Adrenal gland (tissue), 12 donors: Measurements from ENCODE around the gene LRRC1. TPM values are rescaled to one million over a fixed set of nuclear protein-coding genes. Genes with fewer than 3 reads are reported as not detected.

Experiments
- DNase-seq, 7 donors: peaks; one replicate each; pipeline ENCODE4 v3.0.0-alpha.2; 2019 to 2020
- H3K27ac ChIP-seq, 5 donors: fragments of 200-600 bp; sonication (generic) in 4 of 5; 1 replicate in 3 of 5; 2 replicates in 2 of 5; pipeline versions ENCODE4 v1.5.1 to v1.8.0; 2016 to 2020; ENCODE audit warnings: mild to moderate bottlenecking in 1 of 5
- H3K27me3 ChIP-seq: fragments of 200-600 bp; 2 replicates; pipeline ENCODE4 v1.8.0; 2021
- H3K36me3 ChIP-seq, 2 donors: fragments of 200-600 bp; replicated peaks in 1 of 2; 1 replicate in 1 of 2; 2 replicates in 1 of 2; pipeline versions ENCODE4 v1.5.1 to v1.8.0; 2018 to 2022
- H3K4me1 ChIP-seq, 2 donors: fragments of 200-600 bp; replicated peaks in 1 of 2; 1 replicate in 1 of 2; 2 replicates in 1 of 2; pipeline versions ENCODE4 v1.5.1 to v1.8.0; 2018 to 2021
- H3K4me3 ChIP-seq, 4 donors: fragments of 200-600 bp; sonication (generic) in 3 of 4; one replicate each; pipeline ENCODE4 v1.5.1; 2016 to 2018
- H3K9me3 ChIP-seq, 3 donors: fragments of 200-600 bp; sonication (generic) in 1 of 3; replicated peaks in 1 of 3; 1 replicate in 2 of 3; 2 replicates in 1 of 3; pipeline versions ENCODE4 v1.5.1 to v1.8.0; 2016 to 2021
- CTCF ChIP-seq, 6 experiments: fragments of 450-650 bp in 4 of 6; fragments of 200-600 bp in 2 of 6; sonication (generic) in 1 of 6; IDR thresholded peaks; 1 replicate in 5 of 6; 2 replicates in 1 of 6; pipeline versions ENCODE4 v1.5.1 to v1.8.0; 2016 to 2021; ENCODE audit warnings: antibody characterized with exemption in 6 of 6, mild to moderate bottlenecking in 2 of 6, moderate library complexity in 1 of 6
- POLR2A ChIP-seq, 2 donors: fragments of 450-650 bp; IDR thresholded peaks; one replicate each; pipeline ENCODE4 v1.6.1; 2017; ENCODE audit warnings: antibody characterized with exemption in 2 of 2, mild to moderate bottlenecking in 2 of 2, moderate library complexity in 1 of 2
- WGBS, 4 donors: extraction: QIAGEN DNeasy Blood & Tissue Kit in 2 of 4; methylation state at CpG; one replicate each; pipeline versions ENCODE4 v1.1.5 to v1.1.7; 2013 to 2017; 5-methylcytosine and 5-hydroxymethylcytosine counted together
- intact Hi-C, 2 donors: fragments of 100-400 bp; cut with DNase I; formaldehyde crosslinking; loops; one replicate each; pipeline versions ENCODE4 v1.14.1 to v1.15.0; 2022 to 2023
- polyA plus RNA-seq, 3 donors: library from polyadenylated mRNA; stranded (reverse); fragments of 200-250 nt in 2 of 3; fragments of 350-450 nt in 1 of 3; fragmentation: Illumina TruSeq in 1 of 3; extraction: RNeasy Lipid Tissue Mini Kit (QIAGEN cat#74804) in 1 of 3; gene quantifications; one replicate each; pipeline ENCODE4 v1.2.3, GENCODE V29; 2013 to 2014
- total RNA-seq, 9 donors: library from RNA; depleted of rRNA in 4 of 9; stranded (reverse); fragments of >200 nt in 4 of 9; fragments of 120-200 nt in 1 of 9; fragmentation: NEBNext Ultra II Directional in 1 of 9; extraction: Animal tissue kit (Norgen Biotek cat#: 25700) in 1 of 9; gene quantifications; one replicate each; pipeline versions ENCODE4 v1.1.0 to v1.2.4, GENCODE V29; 2013 to 2023
- donor health status: healthy with polysubstance abuse.
- donor health status: Bipolar disorder and iron deficiency.
- donor health status: DM: yes; HTN: yes; CAD: no.
- donor health status: DM: no; HTN: no; CAD: no.
- donor health status: DM: no; HTN: no; CAD: no.
- donor health status: DM: yes; HTN: yes; CAD: no.

Gene LRRC1
- total and polyA plus RNA-seq, 12 donors: 2.1 to 7.8 (median 4.5) TPM

DNA sequence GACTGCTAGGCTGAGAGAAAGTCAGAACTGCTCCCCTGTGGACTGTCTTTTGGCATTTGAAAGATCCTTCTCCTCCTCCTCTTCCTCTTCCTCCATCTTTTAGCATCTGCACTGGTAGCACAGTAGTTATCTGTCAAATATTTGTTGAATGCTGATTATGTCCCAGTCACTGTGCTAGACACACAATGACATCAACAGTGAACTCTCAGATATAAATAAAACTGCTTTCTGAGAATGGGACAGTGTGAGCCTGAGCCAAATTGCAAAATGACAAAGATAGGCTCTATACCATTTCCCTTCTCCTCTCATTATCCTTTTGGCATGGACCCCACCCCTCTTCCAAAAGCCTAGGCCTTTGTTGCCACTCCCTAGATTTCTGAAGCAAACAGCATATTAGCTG, 27.9 kb upstream of the LRRC1 start:
- no peak overlapping the region for H3K4me3 ChIP-seq
- H3K9me3 ChIP-seq: no peaks in the 10 kb centered on the region
- intact Hi-C loops: no loop called here
- no peak overlapping the region for H3K27ac ChIP-seq
- no peak for DNase-seq
- no peaks in the 10 kb centered on the region for H3K4me1 ChIP-seq
- H3K36me3 ChIP-seq: no peaks in the 10 kb centered on the region
- no peaks in the 10 kb centered on the region for H3K27me3 ChIP-seq
- TF ChIP-seq CTCF (IDR thresholded peaks at IDR 0.05) (no peak), POLR2A (IDR thresholded peaks at IDR 0.05) (no peak)

DNA sequence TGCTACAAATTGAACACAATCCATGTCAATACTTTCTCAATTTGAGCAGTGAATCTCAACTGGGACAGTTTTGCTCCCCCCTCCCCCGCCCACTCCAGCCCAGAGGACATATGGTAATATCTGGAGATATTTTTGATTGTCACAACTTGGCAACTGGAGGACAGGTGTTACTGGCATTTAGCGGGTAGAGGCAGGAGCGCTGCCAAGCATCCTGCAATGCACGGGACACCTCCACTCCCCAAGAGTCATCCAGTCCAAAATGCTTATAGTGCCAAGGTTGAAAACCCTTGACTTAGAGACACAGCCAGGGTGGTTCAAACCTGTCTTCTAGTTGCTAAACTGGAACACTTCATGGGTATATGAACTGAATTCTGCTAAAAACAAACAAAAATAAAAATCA, 26.9 kb upstream of the LRRC1 start:
- no peaks in the 10 kb centered on the region for H3K9me3 ChIP-seq
- no peaks in the 10 kb centered on the region for H3K27me3 ChIP-seq
- H3K4me1 ChIP-seq: no peaks in the 10 kb centered on the region
- H3K27ac ChIP-seq: no peak overlapping the region
- intact Hi-C loops: no loop called here
- H3K36me3 ChIP-seq: no peaks in the 10 kb centered on the region
- WGBS, 4 donors: 69 to 85% (median 75%) methylated on average over 4 of the region's 4 CpGs
- DNase-seq: no peak
- H3K4me3 ChIP-seq: no peak overlapping the region
- TF ChIP-seq POLR2A (IDR thresholded peaks at IDR 0.05): no peak
- TF ChIP-seq CTCF (IDR thresholded peaks at IDR 0.05): no peak

- H3K9me3 ChIP-seq: no peaks in the 10 kb centered on the region
- DNase-seq: no peak
- no peaks in the 10 kb centered on the region for H3K36me3 ChIP-seq
- 64 to 76% (median 67%) methylated on average over 2 of the region's 2 CpGs for WGBS, 4 donors
- no peaks in the 10 kb centered on the region for H3K27me3 ChIP-seq
- intact Hi-C loops: no loop called here
- TF ChIP-seq POLR2A (IDR thresholded peaks at IDR 0.05) (no peak), CTCF (IDR thresholded peaks at IDR 0.05) (no peak)
- H3K4me3 ChIP-seq: no peak overlapping the region
- H3K4me1 ChIP-seq: no peaks in the 10 kb centered on the region
- H3K27ac ChIP-seq: no peak overlapping the region
These were observed 26.2 kb upstream of the LRRC1 start for GRCh38 chr6:53768636-53769035.

- no peaks in the 10 kb centered on the region for H3K36me3 ChIP-seq
- H3K4me3 ChIP-seq: no peak overlapping the region
- no peaks in the 10 kb centered on the region for H3K27me3 ChIP-seq
- intact Hi-C loops: no loop called here
- no peak overlapping the region for H3K27ac ChIP-seq
- no peaks in the 10 kb centered on the region for H3K9me3 ChIP-seq
- no peak for TF ChIP-seq POLR2A (IDR thresholded peaks at IDR 0.05)
- no peak for TF ChIP-seq CTCF (IDR thresholded peaks at IDR 0.05)
- 88 to 96% (median 93%) methylated on average over 2 of the region's 2 CpGs for WGBS, 4 donors
- H3K4me1 ChIP-seq: no peaks in the 10 kb centered on the region
- no peak for DNase-seq
These were observed 24.0 kb upstream of the LRRC1 start for GRCh38 chr6:53770780-53771249.
